WI38 (cell line): ENCODE data around the gene PIEZO1.
"Not testable (repeated sequence)": the region's sequence is repeated elsewhere in the genome, so short reads cannot be mapped to it uniquely, and the experiment has no call there.

Experiments
- H3K4me3 ChIP-seq: 2 replicates; pipeline ENCODE4 v1.5.1; 2011; ENCODE audit warnings: low read depth, mild to moderate bottlenecking, control low read depth, low read length
- TF ChIP-seq, protein P1 (sequence below): IDR thresholded peaks from 2 replicates; pipeline ENCODE4 v1.5.1; 2012; ENCODE audit warnings: low read depth, mild to moderate bottlenecking, control low read depth, low read length

Gene PIEZO1

DNA sequence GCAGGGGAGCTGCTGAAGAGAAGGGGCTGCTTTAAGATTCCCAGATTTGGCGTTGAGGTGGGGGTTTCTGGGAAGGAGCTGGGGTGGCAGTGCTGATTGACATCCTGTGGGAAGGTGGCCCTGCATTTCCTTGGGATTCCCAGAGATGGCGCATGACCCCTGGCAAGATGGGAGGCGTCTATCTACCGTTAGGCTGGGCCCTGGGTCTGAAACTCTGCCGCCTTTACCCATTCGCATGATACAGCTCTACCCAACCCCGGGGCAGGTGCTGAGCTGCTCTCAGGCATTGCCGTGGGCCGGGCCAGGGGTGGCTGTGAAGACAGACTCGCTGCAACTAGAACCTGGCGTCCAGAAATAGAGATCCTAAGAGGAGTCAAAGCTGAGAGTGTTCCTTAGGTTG is 112.2 kb downstream of the PIEZO1 start:
- H3K4me3 ChIP-seq, result no peak overlapping the region
- TF ChIP-seq, protein P1, sequence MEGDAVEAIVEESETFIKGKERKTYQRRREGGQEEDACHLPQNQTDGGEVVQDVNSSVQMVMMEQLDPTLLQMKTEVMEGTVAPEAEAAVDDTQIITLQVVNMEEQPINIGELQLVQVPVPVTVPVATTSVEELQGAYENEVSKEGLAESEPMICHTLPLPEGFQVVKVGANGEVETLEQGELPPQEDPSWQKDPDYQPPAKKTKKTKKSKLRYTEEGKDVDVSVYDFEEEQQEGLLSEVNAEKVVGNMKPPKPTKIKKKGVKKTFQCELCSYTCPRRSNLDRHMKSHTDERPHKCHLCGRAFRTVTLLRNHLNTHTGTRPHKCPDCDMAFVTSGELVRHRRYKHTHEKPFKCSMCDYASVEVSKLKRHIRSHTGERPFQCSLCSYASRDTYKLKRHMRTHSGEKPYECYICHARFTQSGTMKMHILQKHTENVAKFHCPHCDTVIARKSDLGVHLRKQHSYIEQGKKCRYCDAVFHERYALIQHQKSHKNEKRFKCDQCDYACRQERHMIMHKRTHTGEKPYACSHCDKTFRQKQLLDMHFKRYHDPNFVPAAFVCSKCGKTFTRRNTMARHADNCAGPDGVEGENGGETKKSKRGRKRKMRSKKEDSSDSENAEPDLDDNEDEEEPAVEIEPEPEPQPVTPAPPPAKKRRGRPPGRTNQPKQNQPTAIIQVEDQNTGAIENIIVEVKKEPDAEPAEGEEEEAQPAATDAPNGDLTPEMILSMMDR, result no peak

DNA sequence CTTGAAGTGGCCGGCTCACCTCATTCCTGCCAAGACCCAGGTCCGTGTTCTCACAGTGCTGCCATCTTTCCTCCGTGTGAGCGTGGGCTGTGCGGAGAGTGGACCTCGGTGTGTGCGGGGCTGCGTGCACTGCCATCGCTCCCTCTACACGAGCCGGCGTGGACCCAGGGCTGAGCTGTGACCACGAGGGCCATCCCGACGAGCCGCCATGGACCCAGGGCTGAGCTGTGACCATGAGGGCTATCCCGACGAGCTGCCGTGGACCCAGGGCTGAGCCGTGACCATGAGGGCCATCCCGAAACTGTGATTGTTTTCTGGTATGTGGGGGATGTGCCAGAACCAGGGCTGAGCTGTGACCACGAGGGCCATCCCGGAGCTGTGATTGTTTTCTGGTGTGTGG is 113.2 kb downstream of the PIEZO1 start:
- TF ChIP-seq, protein P1, result no peak
- H3K4me3 ChIP-seq, result no peak overlapping the region

DNA sequence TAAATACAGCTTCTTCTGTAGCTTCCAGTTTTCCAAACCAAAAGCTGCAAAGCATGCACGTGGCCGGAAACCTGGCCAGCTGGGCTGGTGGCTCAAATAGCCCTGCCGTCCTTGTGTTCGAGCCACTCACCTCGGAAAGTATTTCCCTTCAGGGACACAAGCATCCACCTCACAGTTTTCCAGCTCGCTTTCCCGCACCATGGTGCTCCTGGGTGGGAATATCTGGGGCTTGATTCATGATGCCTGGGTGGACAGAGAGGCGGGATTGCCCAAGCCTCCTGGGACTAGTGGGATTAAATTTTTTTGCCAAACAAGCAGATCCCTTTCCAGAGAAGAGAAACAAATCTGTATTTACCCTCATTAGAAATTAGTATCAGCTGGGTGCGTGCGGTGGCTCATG is 115.0 kb downstream of the PIEZO1 start:
- no peak overlapping the region for H3K4me3 ChIP-seq
- TF ChIP-seq, protein P1, result no peak

DNA sequence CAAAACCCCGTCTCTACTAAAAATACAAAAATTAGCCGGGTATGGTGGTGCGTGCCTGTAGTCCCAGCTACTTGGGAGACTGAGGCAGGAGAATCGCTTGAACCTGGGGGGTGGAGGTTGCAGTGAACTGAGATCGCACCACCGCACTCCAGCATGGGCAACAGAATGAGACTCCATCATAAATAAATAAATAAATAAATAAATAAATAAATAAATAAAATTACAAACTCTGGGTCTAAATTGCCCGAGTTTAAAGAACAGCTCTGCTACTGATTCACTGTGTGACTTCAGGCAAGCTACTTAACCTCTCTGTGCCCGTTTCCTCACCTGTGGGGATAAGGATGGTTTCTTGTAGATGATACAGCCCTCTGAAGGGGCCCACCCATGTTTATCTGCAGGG is 115.5 kb downstream of the PIEZO1 start:
- H3K4me3 ChIP-seq, result not testable (repeated sequence)

DNA sequence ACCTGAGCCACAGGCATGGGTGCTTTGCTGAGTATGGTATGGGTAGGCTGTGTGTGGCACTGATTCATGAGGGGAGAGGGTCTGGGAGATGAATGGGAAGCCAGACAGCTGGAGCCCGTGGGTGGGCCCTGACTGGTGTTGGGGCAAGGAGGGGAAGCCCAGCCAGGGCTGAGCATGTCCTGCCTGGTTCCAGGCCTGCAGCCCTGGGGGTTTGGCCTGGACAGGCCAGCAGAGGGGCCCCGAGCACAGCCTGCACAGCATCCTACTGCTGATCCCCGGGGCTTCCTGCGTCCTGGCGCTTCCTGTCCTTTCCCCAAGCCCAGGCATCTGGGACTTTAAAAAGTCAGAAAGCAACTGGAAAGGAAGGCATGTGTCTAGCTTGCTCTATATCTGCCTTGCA is 117.6 kb downstream of the PIEZO1 start:
- no peak overlapping the region for H3K4me3 ChIP-seq
- TF ChIP-seq, protein P1, result no peak

DNA sequence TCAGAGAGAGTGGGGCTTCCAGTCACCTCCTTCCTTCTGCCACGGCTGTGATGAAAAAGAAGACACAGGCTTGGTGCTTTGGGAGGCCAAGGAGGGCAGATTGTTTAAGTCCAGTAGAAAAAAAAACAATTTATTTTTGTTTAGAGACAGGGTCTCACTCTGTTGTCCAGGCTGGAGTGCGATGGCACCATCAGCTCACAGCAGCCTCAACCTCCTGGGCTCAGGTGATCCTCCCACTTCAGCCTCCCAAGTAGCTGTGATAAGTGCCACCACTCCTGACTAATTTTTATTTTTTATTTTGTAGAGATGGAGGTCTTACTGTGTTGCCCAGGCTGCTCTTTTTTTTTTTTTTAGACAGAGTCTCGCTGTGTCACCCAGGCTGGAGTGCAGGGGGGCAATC is 119.5 kb downstream of the PIEZO1 start:
- TF ChIP-seq, protein P1, result no peak
- no peak overlapping the region for H3K4me3 ChIP-seq
